ENCODE measurements around the gene SLC43A1.
"Not testable (repeated sequence)": the region's sequence is repeated elsewhere in the genome, so short reads cannot be mapped to it uniquely, and the experiment has no call there.

Gene SLC43A1

DNA sequence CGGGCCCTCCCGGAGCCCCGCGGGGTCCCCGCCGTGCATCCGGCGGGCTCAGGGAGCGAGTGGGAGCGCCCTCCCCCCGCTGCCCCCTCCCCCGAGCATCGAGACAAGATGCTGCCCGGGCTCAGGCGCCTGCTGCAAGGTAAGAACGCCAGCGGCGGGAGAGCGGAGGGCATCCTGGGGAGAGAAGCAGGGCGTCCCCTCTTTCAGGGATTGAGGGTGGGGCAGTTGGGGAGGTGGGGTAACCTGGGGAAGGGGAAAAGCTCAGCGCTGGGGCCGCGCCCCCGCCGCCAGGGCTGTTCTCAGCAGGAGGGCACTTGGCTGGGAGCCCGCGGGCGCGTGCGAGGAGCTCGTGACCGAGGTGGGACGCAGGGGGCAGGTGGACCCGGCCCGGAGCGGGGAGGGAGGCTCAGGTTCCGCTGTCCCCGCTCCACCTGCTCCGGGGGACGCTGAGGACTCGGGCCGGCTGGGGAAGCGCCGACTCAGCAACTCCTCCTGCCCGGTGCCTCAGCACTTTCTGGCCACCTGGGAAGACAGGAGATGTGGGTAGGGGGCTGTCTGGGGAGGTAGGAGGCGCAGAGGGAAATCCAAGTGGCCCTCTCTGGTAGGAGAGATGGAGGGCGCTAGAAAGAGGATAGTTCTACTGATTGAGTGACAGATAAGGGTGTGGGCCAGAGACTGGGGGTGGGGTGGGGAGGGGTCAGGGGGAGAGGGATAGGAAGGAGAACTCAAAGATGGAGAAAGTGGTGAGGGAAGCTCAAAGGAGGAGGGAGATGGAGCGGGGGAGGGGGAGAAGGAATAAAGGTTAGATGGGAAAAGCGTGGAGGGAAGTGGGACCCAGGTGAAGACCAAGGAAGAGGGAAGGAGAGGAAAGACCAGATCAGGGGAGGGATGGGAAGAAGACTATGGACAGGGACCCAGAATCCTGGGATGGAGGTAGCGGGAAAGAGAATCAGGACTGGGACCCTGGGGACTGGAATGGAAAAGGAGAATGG lies 54.4 kb downstream of the SLC43A1 start:
- DNase-seq (ENCODE audit: low spot score): no peak

DNA sequence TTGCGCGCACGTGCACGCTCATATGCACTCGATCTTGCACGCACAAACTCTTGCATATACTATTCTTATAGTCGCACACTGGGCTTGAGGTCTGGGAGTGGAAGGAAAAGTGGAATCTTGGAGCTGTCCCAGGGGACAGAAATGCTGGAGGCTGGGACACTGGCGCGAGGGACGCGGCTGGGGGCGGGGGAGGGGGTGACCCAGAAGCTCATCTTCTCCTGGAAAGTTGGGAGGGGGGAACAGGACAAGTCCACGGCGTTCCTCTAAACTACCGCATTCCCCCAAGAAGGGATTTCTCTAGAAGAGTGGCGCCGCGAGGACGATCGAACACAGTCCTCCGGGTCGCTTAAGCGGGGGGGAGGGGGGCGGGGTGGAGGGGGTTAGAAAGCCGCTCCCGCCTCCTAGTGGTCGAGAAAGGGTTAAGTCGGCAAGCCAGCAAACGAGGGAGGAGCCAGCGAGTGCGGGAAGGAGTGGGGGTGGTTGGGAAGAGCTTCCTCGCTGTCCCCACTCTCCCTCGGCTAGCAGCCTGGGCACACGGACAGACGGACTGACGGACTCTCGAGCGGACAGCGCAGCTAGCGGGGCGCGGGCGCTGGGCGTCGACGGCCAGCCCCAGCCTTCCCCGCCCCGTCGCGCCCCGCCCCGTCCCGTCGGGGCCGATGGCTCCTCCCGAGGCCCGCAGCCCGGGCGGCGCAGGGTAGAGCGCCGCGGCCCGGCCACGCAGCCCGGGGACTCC lies 55.3 kb downstream of the SLC43A1 start, which contains the start of gene RTN4RL2:
RTN4RL2 (plus strand) TSS at position 507 of the 736 bp plus-strand sequence. CDS start 338 bp downstream, outside the sequence.
- DNase-seq (ENCODE audit: low spot score): peak; percentile 43

- no peak for DNase-seq (ENCODE audit: low spot score)
Measured at GRCh38 chr11:57459164-57460021, 56.1 kb downstream of the SLC43A1 start.

DNA sequence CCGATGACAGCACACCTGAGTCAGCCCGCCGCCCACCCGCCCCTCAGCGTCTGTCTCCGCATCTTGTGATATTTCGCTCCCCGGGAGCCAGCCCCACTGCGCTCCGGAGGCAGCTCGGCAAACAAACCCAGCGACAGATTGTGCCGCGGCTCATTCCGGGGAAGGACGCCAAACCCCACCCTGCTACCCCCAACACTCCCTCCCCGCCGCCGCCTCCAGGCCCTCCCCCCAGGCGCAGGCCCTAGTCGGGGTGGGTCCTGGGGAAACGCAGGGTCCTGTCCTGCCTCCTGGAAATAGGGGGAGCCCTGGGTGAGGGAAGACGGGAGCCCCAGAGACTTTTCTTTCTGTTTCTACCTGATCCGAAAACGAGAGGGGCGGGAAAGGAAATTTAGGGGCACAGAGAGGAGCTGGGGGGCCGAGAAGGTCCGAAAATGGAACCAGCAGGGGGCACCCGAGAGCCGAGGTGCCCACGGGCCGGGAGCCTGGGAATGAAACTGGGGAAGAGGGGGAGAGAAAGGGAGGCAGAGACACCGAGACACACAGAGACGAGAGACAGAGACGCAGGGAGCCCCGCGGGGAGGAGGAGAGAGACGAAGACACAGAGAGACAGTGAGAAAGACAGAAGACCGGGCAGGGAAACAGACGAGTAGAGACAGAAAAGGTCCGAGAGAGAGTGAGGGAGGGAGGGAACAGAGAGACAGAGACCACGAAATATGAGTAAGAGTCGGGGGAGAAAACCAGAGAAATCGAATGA lies 56.9 kb downstream of the SLC43A1 start:
- peak; percentile 19 for DNase-seq (ENCODE audit: low spot score)

DNA sequence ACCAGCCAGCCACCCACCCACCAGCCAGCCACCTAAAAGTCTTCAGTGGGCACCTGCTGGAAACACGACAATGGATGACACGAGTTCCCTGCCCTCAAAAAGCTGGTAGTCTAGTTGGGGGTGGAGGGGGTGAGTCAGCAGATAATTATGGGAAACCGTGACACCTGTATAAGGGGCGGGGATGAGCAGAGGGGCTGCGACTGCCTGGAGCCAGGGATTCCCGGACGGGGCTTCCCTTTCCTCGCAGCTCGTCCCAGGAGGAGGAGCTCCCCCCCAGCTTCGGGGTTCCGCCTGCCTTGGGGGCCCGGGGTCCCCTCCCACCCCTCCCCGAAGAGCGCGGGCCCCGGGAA lies 57.5 kb downstream of the SLC43A1 start:
- DNase-seq (ENCODE audit: low spot score): peak; percentile 28

DNA sequence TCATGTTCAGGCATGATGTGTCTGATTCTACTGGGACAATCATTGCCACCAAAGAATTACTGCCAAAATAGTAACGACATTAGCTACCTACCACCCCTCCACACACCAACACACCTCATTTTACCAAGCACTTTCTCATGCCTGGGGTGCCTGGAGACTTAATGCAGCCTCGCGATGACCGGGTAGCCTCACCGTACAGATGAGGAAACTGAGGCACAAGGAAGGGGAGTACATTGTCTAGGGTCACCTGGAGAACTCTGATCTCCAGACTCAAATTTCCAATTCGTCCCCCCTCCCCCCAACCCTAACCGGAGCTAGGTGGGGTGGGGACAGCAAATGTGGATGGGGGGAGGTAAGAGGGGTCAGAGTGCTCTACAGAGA lies 57.9 kb downstream of the SLC43A1 start:
- DNase-seq (ENCODE audit: low spot score): no peak

- DNase-seq (ENCODE audit: low spot score): peak; percentile 80
Measured at GRCh38 chr11:57456960-57457642, 58.4 kb downstream of the SLC43A1 start.

DNA sequence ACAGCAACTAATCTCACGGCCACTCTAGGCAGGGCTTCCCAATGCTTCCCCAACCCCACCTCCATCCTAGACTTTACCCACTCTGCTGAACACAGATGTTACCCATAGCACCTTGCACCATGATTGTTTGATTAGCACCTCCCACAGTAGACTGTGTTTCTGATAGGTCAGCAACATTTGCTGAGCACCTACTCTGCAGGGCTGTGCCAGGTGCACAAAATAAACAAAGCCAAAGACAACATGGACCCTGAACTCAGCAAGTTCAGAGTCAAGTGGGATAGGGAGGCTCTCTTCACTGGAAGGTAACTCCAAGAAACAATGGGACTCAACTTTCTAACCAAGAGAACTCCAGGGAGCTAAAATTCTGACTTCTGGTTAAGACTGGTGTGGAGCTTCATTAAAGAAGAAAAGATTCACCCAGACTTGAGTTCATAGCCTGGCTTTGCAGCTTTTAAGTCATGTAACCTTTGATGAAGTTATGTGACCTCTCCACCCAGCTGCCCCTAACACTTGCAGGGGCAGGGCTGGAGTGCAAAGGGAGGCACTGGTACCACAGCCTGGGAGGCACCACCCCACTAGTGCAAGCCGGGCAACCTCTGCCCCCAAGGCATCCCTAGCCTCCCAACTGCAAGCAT lies 61.8 kb downstream of the SLC43A1 start:
- no peak for DNase-seq (ENCODE audit: low spot score)

DNA sequence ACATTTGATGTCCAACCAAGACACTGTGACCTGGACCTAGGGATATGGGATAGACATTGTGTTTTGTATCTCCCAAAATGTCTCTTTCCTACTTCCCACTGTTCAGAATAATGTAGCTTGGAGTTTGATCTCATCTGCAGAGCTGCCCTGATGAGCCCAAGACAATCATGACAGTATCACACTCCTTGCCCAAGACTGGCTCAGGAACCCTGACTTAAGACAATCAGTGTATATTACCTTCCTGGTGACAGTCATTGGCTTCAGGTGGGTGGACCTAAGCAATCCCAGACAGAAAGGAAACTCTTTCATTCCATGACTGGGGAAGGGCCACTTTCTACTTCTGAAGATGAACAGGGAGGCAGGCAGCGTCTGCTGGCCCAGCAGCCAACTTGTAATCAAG lies 69.4 kb downstream of the SLC43A1 start:
- DNase-seq (ENCODE audit: low spot score): no peak

- not testable (repeated sequence) for DNase-seq (ENCODE audit: low spot score)
Measured at GRCh38 chr11:57445122-57445394, 70.4 kb downstream of the SLC43A1 start.

- DNase-seq (ENCODE audit: low spot score): no peak
Measured at GRCh38 chr11:57444362-57445121, 71.0 kb downstream of the SLC43A1 start.

DNA sequence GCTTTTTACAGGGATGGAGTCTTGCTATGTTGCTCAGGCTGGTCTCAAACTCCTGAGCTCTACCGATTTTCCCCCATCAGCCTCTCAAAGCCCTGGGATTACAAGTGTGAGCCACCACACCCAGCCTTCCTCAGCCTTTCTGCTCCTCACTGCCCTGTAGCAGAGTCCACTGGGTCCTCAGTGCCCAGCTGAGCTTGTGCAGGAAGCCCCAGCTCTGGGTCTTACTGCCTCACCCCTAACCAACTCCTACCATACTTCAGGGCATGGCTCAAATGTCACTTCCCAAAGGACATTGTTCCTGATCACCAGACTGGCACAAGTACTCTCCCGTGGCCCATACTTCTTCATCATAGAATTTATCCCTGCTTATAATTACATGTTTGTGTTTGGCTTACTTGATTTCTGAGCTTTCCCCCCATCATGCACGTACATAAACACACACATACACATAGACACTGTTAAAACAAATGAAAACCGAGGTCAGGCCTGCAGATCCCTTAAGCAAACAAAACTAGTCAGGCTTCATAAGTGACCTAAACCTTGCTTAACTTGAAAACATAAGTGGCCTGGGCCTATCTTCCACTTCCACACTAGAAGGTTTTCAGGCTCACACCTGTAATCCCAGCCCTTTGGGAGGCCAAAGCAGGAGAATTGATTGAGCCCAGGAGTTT lies 74.6 kb downstream of the SLC43A1 start:
- DNase-seq (ENCODE audit: low spot score): no peak

DNA sequence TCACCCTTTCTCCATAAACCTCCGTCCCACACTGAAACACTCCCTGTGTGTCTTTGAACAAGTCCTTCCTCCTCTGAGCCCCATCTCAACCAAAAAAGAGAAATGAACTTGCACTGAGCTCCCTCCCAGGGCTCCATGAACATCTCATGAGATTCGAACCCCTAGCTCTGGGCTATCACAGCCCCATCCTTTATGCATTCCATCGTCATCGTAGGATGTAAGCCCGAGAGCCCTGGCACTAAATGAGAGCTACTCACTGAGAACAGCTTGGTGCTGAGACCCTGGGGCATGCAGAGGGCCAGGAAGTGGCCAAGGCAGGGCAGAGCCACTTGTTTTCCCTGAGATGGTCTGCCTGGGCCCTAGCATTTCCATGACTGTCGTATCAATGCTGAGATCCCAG lies 75.7 kb downstream of the SLC43A1 start:
- DNase-seq (ENCODE audit: low spot score): no peak

DNA sequence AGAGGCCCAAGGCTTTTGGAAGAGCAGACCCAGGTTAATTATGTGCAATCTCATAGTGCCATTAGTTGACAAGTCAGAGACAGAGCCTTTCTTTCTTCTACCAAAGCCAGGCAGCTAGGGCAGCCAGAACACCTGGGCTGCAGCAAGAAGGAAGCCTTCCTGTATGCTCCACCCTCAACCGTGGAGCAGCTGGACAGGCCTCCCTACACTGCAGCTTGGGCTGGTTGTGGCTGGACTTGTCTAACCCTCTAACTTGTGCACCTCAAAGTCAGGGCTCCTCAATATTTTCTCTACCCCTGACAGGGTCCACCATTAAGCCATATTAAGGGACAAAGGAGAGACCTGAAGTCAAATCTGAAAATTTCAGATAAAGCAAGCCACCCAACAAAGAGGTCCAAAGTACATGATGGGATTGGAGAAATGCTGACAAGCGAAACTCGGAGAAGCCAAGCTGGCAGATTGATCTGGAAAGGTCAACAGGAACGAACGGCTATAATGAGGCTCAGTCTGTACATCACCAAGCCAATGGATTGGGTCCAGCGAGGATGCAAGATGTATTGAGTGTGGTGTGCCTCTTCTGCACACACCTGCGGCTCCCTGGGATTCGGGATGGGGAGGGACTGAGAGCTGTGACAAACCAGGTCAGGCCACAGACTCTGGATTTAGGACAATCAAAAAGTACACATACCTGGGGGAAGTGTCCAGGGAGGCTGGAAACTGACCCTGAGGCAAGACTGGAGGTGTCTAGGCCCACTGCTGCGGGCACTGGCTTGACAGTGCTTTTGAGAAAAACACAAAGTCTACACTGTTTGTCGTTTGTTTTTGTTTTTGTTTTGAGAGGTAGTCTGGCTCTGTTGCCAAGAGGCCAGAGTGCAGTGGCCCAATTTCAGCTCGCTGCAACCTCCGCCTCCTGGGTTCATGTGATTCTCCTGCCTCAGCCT lies 76.9 kb downstream of the SLC43A1 start:
- DNase-seq (ENCODE audit: low spot score): no peak

- DNase-seq (ENCODE audit: low spot score): no peak
Measured at GRCh38 chr11:57436031-57436430, 79.5 kb downstream of the SLC43A1 start.

- DNase-seq (ENCODE audit: low spot score): peak; percentile 79
Measured at GRCh38 chr11:57434640-57435546, 80.6 kb downstream of the SLC43A1 start.

All from kidney tubule cell (primary cell).